ENCODE measurements around the gene ENAH.
"Not testable (repeated sequence)": the region's sequence is repeated elsewhere in the genome, so short reads cannot be mapped to it uniquely, and the experiment has no call there.

The ENAH gene

GRCh38 chr1:225670806-225671733 is 18.1 kb upstream of the ENAH start:
- no peak for DNase-seq

DNA sequence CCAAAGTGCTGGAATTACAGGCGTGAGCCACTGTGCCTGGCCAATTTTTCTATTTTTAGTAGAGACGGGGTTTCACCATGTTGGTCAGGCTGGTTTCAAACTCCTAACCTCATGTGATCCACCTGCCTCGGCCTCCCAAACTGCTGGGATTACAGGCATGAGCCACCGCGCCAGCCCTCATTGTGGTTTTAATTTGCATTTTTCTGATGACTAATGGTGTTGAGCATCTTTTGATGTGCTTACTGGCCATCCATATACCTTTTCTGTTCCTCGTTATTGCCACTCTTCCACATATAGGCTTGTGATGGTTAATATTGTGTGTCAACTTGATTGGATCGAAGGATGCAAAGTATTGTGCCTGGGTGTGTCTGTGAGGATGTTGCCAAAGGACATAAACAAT is 17.4 kb upstream of the ENAH start:
- DNase-seq, result no peak

DNA sequence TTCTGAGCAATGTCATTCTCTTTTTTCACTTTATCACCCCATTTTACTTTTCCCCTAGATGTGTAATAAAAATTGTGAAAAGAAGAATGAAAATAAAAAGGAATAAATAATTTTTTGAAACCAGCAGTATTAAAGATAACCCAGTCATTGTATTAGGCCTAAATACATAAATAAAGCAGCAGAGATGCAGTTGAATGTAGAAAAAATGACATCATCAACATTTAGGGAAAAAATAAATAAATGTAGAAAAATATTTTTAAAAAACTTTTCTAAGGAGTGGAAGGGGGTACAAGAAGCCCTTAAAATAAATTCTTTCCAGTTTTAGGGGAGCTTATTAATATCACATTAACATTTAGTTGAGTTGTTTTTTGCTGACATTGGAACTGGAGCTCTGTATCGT is 15.3 kb upstream of the ENAH start:
- DNase-seq, result no peak

GRCh38 chr1:225667362-225667761 is 14.4 kb upstream of the ENAH start:
- DNase-seq, result no peak

DNA sequence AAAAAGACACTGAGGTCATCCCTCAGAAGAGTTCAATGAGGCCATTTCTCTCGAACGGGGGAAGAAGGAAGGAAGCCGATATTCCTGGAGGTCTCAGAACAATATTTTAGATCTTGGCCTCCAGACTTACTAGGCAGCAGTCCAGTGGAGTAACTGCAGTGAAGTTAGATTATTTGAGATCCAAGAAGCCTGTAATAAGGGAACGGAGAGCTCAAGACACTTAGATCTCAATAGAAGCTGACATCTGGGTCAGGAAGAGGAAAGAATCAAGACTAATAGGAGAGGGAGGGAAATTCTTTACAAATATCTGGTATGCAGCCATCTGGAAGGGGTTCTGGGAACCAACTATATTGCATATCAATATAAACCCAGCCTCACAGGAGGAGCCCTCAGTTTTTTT is 13.6 kb upstream of the ENAH start:
- DNase-seq, result no peak

DNA sequence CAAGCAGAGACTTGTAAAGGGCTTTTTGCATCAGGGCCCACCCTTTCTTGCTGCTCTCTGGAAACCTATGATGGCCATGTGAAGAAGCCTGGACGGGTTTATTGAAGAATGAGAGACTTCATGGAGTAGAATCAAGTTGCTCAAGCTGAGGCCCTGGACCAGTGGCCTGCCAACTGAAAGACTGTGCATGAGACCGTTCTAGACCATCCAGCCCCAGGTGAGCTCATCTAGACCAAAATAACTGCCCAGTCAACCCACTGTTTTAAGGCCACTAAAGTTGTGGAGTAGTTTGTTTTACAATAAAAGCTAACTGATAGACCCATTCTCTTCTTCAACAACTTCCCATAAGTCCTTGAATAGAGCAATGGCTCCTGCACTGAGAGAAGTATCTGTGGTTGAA is 11.8 kb upstream of the ENAH start:
- DNase-seq, result no peak

DNA sequence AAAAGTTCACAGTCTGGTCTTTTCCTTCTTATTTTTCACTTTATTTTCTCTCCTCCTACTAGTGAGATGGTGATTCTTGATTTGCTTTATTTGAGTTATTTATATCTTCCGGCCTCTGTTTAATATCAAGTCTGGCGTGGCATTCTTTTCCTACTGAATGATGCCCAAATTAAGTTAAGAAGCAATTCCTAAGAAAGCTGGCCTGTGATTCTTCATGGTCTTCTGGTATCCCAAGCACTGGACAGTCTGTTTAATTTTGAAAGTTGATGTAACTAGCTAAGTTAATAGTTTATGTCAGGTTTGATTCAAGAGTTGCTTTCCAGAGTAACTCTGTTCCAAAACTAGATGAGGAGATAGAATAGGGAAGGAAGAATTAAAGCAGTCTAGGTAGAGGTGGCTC is 9.2 kb upstream of the ENAH start:
- DNase-seq, result no peak

DNA sequence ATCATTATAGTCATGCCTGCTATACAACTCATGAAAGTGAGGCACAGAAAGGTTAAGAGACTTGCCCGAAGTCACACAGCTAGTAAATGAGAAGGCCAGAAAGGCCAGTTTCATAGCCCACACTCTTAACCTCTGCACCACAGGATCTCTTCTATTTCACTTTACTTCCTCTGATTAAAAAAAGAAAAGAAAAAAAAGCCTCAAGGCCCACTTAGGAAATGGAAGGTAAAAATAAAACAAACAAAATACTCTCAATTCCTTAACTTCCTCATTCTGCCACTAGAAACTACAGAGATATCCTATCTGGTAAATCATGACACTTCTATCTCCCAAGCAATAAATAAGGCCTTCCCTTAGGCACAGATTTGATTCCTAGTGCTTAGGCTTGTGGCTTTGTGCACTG is 7.6 kb upstream of the ENAH start:
- no peak for DNase-seq

- DNase-seq, result no peak
These were observed 5.1 kb upstream of the ENAH start for GRCh38 chr1:225658041-225658440.

GRCh38 chr1:225657462-225657989 is 4.6 kb upstream of the ENAH start:
- no peak for DNase-seq

DNA sequence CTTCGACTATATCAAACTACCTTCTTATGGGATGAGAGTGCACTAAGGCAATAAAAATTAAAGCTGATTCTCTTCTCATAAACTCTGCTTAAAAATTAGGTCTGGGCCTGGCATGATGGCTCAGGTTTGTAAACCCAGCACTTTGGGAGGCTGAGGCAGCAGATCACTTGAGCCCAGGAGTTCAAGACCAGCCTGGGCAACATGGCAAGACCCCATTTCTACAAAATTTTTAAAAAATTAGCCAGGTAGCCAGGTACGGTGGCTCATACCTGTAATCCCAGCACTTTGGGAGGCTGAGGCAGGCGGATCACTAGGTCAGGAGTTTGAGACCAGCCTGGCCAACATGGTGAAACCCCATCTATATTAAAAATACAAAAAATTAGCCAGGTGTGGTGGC is 3.3 kb upstream of the ENAH start:
- not testable (repeated sequence) for DNase-seq

GRCh38 chr1:225655509-225656258 is 2.8 kb upstream of the ENAH start:
- DNase-seq, result peak; percentile 46

- no peak for DNase-seq
These were observed 2.0 kb upstream of the ENAH start for GRCh38 chr1:225654688-225655508.

DNA sequence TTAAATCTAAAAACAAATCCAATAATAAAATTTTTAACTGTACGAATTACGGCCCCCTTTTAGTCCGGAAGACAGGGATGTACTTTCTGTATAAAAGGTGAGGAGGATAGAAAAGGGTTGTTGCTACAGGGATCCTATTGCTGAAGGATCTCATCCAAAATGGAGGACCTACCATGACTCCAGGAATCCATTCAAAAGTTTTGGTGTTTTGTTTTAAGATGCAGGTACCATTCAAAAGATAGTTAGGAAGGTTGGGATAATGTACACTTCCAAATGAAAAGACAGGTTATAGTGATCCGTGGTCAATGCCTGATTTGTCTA is 1.3 kb upstream of the ENAH start:
- no peak for DNase-seq

DNA sequence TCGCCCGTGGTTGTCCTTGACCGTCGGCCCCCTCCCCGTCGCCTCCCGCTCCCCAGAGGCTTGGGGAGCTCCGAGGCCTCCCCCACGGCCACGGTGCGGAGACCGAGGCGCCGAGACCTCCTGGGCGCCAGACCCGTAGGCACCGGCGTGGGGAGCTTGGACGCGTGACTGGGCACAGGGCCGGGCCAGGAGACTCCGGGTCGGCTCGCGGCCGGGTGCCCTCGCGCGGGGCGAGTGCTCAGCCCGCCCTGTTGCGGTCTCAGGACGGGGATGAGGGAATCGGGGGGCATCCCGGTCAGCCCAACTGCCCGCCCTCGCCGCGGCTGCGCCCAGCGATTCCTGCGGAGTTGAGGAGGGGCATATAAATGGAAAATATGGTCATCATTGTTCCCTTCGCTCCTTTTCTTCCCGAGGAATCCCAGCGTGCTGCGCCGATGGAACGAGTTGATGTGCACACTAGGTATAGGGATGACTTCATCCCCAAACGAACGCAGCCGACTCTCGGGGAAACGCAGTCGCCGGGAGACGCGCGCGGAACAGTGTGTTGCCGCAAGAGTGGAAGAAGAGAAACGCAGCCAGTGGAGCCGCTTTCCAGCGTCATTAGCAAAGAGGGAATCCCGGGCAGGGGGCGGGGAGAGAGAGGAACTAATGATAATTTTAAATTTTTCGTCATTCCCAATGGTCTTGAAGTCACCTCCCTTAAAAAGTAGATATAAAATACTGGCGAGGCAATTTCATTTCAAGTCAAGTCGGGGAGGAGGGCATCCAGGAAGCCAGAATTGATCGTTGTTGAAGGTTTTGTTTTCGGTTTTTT is 747 bp upstream of the ENAH start:
- DNase-seq, result no peak

DNA sequence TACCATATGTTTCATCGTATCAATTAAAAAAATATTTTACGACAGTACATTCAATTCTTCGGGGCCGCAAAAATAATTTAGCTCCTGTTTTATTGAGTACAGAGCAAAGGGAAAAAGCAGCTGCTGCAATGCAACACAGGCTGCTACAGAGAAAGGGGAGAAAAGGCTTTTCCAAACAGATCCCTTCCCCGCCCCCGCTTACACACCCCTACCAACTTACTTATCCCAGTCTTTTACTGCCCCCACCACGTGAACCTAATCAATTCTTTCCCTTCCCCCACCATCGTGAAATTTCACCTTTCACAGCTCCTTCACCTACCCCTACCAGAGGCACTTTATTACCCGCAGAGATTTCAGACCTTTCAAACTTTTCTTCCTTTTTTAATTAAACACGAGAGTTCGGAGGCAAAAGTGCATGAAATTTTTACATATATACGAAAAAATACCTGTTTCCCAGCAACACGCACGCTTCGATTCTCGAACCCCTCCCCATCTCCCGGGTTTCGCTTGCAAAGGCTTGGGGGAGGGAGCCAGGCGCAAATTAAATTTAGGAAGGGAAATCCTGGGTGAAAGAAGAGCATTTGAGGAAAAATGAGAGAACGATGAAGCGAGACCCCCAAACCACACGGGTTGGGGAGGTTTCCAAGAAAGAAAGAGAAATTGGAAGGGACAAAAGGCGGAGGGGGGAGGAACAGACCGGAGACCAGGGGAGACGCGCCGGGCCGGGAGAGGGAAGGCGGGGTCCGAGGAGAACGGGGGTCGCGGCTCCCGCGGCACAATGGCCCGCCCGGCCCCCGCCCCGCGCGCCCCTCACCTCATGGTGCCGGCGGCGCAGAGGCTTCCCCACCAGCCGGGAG is 823 bp downstream of the ENAH start:
- no peak for DNase-seq

DNA sequence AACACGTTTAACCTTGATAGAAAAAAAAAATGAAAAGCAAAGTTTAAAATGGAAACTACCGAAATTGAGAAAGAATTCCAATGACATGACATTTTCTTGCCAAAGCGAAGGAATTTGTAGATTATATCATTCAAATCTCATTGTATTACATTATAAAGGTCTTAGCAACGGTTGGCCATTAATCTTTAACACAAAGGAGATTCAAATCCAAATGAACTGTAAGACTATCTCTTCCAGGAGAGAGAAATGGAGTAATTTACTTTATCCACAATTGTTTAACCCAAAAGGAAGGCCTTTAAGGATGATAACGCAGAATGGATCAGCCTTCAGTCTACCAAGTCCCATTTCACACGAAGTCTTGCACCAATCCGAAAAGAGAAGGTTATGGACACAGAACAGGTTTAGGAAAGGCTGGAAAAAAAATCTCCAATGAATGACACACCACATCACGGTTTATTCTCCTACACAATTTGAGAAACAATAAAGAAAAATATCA is 1.5 kb downstream of the ENAH start:
- DNase-seq, result no peak

- DNase-seq, result no peak
These were observed 2.7 kb downstream of the ENAH start for GRCh38 chr1:225650179-225650578.

- no peak for DNase-seq
These were observed 7.6 kb downstream of the ENAH start for GRCh38 chr1:225645194-225645895.

GRCh38 chr1:225644666-225645065 is 8.3 kb downstream of the ENAH start:
- no peak for DNase-seq

- no peak for DNase-seq
These were observed 10.7 kb downstream of the ENAH start for GRCh38 chr1:225642177-225642576.

All from 8988T (cell line).